Colonic mucosa (tissue), 4 donors: ENCODE results near the gene HAND1. TPM values are rescaled to one million over a fixed set of nuclear protein-coding genes. Genes with fewer than 3 reads are reported as not detected.

Source experiments
- DNase-seq: peaks from one replicate; pipeline ENCODE4 v3.0.0-alpha.2; 2020
- H3K27ac ChIP-seq: fragments of 200-600 bp; one replicate; pipeline ENCODE4 v1.8.0; 2021
- H3K27me3 ChIP-seq: fragments of 200-600 bp; one replicate; pipeline ENCODE4 v1.8.0; 2021
- H3K36me3 ChIP-seq: fragments of 200-600 bp; one replicate; pipeline ENCODE4 v1.8.0; 2021
- H3K4me1 ChIP-seq: fragments of 200-600 bp; one replicate; pipeline ENCODE4 v1.8.0; 2021; ENCODE audit warnings: mild to moderate bottlenecking
- H3K4me3 ChIP-seq: fragments of 200-600 bp; one replicate; pipeline ENCODE4 v1.8.0; 2021
- H3K9ac ChIP-seq, 2 donors: one replicate each; pipeline ENCODE4 v1.7.0; 2013; ENCODE audit warnings: control low read depth in 2 of 2, low read depth in 2 of 2, low read length in 2 of 2
- H3K9me3 ChIP-seq: fragments of 200-600 bp; one replicate; pipeline ENCODE4 v1.8.0; 2021
- intact Hi-C: fragments of 100-400 bp; cut with DNase I; formaldehyde crosslinking; loops from one replicate; pipeline ENCODE4 v1.14.1; 2022
- total RNA-seq, 2 donors: library from RNA; stranded (reverse); fragmentation: NEBNext Ultra II Directional in 1 of 2; extraction: Animal tissue kit (Norgen Biotek cat#: 25700) in 1 of 2; gene quantifications; one replicate each; pipeline ENCODE4 v1.2.1, GENCODE V29; 2021
- TF ChIP-seq, protein P1 (sequence below): fragments of 200-600 bp; IDR thresholded peaks from one replicate; pipeline ENCODE4 v1.8.0; 2022; ENCODE audit warnings: antibody characterized with exemption, mild to moderate bottlenecking
- donor health status: healthy.
- donor health status: DM: no; HTN: no; CAD: no.
- donor health status: DM: no; HTN: no; CAD: no.

Gene HAND1
- total RNA-seq, 2 donors from 2014 or later, result 4.6 TPM; not detected in 1

DNA sequence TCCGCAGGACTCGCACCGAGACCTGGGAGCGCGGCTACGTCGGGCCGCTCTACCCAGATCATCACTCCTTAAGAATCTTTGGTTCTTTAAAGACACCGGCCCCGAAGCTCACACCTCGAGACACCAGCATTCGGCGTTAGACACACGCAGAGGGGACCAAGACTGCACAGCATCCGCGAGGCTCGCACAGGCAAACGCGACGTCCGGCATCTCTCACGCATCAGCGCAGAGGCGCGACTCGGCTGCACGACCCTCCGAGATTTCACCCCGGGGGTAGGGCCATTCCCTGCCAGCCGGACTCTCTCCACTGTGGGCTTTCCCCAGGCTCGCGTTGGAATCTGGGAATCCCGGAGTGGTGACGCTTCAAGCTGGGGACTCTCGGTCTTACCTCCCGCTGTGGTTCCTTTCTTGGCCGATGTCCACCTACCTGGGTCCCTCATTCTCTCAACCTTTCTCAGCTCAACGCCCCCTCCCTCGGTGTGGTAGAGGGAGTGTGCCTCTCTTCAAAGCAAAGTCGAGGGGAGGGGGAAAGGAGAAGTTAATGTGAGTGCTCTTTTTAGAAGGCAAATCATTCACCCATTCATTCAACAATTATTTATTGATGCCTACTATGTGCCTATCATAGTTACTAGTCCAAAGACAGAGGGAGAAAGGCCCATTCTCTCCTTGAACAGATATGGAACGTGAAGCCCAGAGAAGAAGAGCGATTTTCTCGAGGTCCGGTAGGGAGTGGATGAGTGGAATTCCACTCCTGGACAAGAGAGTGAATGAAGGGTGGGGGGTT, 1.3 kb upstream of the HAND1 start:
- intact Hi-C loops, result no loop called here
- DNase-seq, result no peak
- Histone ChIP-seq H3K27ac (no peak overlapping the region), H3K27me3 (peaks cover 99% of the 10 kb centered on the region), H3K4me1 (peaks cover 16% of the 10 kb centered on the region), H3K9me3 (no peaks in the 10 kb centered on the region), H3K4me3 (no peak overlapping the region), H3K9ac (no peak overlapping the region), H3K36me3 (no peaks in the 10 kb centered on the region)
- TF ChIP-seq, protein P1, sequence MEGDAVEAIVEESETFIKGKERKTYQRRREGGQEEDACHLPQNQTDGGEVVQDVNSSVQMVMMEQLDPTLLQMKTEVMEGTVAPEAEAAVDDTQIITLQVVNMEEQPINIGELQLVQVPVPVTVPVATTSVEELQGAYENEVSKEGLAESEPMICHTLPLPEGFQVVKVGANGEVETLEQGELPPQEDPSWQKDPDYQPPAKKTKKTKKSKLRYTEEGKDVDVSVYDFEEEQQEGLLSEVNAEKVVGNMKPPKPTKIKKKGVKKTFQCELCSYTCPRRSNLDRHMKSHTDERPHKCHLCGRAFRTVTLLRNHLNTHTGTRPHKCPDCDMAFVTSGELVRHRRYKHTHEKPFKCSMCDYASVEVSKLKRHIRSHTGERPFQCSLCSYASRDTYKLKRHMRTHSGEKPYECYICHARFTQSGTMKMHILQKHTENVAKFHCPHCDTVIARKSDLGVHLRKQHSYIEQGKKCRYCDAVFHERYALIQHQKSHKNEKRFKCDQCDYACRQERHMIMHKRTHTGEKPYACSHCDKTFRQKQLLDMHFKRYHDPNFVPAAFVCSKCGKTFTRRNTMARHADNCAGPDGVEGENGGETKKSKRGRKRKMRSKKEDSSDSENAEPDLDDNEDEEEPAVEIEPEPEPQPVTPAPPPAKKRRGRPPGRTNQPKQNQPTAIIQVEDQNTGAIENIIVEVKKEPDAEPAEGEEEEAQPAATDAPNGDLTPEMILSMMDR, result no peak

DNA sequence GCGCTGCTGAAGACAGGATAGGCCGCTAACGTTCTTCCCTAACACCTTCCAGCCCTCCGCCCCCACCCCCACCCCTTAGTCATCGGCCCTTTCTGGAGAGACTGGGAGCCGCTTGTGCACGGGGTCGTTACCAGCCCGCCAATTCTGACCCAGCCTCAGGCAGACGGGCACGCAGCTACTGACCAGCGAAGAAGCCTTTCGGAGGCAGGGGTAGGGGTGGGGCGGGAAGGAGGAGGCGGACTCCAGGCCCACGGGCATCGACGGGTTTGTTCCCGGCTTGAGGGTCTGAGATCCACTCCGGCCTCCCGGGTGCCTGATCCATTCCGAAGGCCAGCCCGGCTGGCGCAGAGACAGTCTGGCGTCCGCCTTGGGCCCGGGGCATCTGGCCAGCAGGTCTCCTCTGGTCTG, 729 bp upstream of the HAND1 start:
- TF ChIP-seq, protein P1, result no peak
- H3K4me1 ChIP-seq, result peaks cover 16% of the 10 kb centered on the region
- H3K27me3 ChIP-seq, result peaks cover 99% of the 10 kb centered on the region
- DNase-seq, result no peak
- H3K36me3 ChIP-seq, result no peaks in the 10 kb centered on the region
- H3K9ac ChIP-seq, result no peak overlapping the region
- H3K9me3 ChIP-seq, result no peaks in the 10 kb centered on the region
- no peak overlapping the region for H3K27ac ChIP-seq
- no peak overlapping the region for H3K4me3 ChIP-seq
- intact Hi-C loops, result no loop called here

DNA sequence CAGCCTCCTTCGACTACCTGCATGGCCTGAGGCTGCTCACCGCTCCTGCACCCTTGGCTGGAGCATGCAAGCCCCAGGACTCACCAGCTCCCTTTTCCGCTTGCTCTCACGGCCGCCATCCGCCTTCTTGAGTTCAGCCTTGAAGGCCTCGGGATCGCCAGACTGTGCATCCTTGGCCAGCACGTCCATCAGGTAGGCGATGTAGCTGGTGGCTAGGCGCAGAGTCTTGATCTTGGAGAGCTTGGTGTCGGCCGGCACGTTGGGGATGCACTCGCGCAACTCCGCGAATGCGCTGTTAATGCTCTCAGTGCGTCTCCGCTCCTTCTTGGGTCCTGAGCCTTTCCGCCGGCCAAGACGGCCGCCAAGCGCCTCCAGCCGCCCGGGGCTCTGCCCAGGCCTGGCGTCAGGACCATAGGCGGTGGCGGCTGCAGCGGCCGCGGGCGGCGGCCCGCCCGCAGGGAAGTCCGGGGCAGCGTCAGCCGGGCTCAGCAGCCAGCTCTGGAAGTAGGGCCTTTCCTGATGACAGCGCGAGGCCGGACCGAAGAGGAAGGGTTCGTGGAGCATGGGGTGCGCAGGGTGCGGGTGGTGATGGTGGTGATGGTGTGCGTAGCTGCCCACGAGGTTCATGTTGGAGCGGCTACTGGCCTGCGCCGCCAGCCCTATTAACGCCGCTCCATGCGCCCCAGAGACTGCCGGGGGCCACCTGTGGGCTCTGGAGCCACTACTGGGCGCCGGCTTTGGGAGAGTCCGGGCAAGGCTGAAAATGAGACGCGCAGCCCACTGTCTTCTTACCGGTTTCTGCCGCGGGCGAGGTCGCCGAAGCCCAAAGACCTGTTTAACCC, 424 bp downstream of the HAND1 start:
- intact Hi-C loops, result no loop called here
- Histone ChIP-seq H3K36me3 (no peaks in the 10 kb centered on the region), H3K27ac (no peak overlapping the region), H3K9ac (no peak overlapping the region), H3K9me3 (no peaks in the 10 kb centered on the region), H3K4me1 (peaks cover 16% of the 10 kb centered on the region), H3K4me3 (peak overlapping the region; percentile 24), H3K27me3 (peaks cover 99% of the 10 kb centered on the region)
- DNase-seq, result no peak
- TF ChIP-seq, protein P1, result no peak

DNA sequence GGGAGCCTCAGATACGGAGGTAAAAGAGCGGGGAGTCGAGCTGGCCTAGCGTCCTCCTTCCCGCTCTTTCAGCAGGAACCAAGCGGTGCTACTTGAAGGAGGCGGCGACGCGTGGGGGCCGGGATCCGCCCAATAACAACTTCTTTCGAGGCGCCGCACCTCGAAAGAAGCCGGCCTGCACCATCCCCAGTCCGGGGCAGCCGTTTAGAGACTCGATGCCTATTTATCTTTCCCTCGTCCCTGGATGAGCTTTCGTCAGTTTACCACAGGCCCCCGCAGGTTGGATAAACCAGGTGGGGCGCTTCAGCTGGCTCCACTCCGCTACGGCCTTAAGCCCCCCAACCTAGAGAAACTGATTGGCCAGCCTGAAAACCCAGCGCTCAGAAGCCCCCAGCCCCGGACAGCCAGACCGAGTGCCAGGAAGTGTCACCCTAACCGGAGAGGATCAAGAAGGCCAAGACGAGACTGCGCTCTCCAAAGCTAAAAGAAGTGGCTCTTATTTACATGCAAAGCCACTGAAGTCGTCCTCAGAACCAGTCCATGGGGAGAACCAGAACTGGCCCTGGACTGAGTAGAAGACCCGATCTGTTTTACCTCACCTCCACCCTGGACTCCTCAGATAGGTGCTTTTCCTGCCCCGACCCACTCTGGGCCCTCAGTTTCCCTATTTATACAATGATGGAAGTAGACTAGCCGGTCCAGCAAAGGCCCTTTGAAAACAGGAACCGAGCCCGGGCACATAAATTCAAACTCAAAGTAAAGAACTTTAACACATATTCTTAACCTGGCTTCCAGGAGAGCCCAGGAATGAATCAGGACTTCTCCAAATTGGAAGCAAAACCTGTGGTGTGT, 1.4 kb downstream of the HAND1 start:
- H3K36me3 ChIP-seq, result no peaks in the 10 kb centered on the region
- no peak for DNase-seq
- intact Hi-C loops, result no loop called here
- peaks cover 16% of the 10 kb centered on the region for H3K4me1 ChIP-seq
- no peak overlapping the region for H3K9ac ChIP-seq
- H3K27ac ChIP-seq, result no peak overlapping the region
- peak overlapping the region; percentile 24 for H3K4me3 ChIP-seq
- TF ChIP-seq, protein P1, result no peak
- H3K27me3 ChIP-seq, result peaks cover 99% of the 10 kb centered on the region
- H3K9me3 ChIP-seq, result no peaks in the 10 kb centered on the region
